ENCODE results near the gene PARP8.
A peak's percentile ranks its signal among the peaks of the same experiment; 100 is the strongest.
"Not testable (repeated sequence)": the region's sequence is repeated elsewhere in the genome, so short reads cannot be mapped to it uniquely, and the experiment has no call there.

Gene PARP8

GRCh38 chr5:50666261-50667022, at the start of gene PARP8:
Gene PARP8 (plus strand): TSS chr5:50666637. CDS start chr5:50667096, 459 bp downstream.
- peak; percentile 17 to 29 for DNase-seq

- no peak for DNase-seq
Observed at GRCh38 chr5:50623666-50624065, 42.8 kb upstream of the PARP8 start.

GRCh38 chr5:50634866-50635265, 31.6 kb upstream of the PARP8 start:
- DNase-seq: not testable (repeated sequence)

- not testable (repeated sequence) for DNase-seq
Observed at GRCh38 chr5:50637576-50637975, 28.9 kb upstream of the PARP8 start.

GRCh38 chr5:50646591-50646990, 19.8 kb upstream of the PARP8 start:
- no peak for DNase-seq

- DNase-seq: no peak
Observed at GRCh38 chr5:50647726-50648125, 18.7 kb upstream of the PARP8 start.

GRCh38 chr5:50653946-50654345, 12.5 kb upstream of the PARP8 start:
- DNase-seq: no peak

GRCh38 chr5:50655067-50655809, 11.2 kb upstream of the PARP8 start:
- DNase-seq: no peak

- peak; percentile 65 to 76 for DNase-seq
Observed at GRCh38 chr5:50655810-50656205, 10.6 kb upstream of the PARP8 start.

- no peak for DNase-seq
Observed at GRCh38 chr5:50657044-50657443, 9.4 kb upstream of the PARP8 start.

- DNase-seq: no peak
Observed at GRCh38 chr5:50658246-50658645, 8.2 kb upstream of the PARP8 start.

GRCh38 chr5:50663636-50664035, 2.8 kb upstream of the PARP8 start:
- DNase-seq: no peak

GRCh38 chr5:50665091-50665490, 1.3 kb upstream of the PARP8 start:
- no peak for DNase-seq

GRCh38 chr5:50665761-50666202, 655 bp upstream of the PARP8 start:
- DNase-seq: not testable (repeated sequence)

GRCh38 chr5:50667023-50667652, 701 bp downstream of the PARP8 start:
- peak; percentile 17 to 36 for DNase-seq

- peak; percentile 41 to 70 for DNase-seq
Observed at GRCh38 chr5:50667653-50668595, 1.5 kb downstream of the PARP8 start.

GRCh38 chr5:50668636-50669035, 2.2 kb downstream of the PARP8 start:
- DNase-seq: not testable (repeated sequence)

GRCh38 chr5:50672663-50673062, 6.2 kb downstream of the PARP8 start:
- DNase-seq: no peak

- DNase-seq: not testable (repeated sequence)
Observed at GRCh38 chr5:50673444-50673843, 7.0 kb downstream of the PARP8 start.

GRCh38 chr5:50675385-50675784, 8.9 kb downstream of the PARP8 start:
- no peak for DNase-seq

- DNase-seq: not testable (repeated sequence)
Observed at GRCh38 chr5:50679554-50679953, 13.1 kb downstream of the PARP8 start.

GRCh38 chr5:50684721-50685120, 18.3 kb downstream of the PARP8 start:
- no peak for DNase-seq

Data from SHP77 (cell line).